IMR-90 (cell line): Measurements from ENCODE around the gene PPIA. TPM values are rescaled to one million over a fixed set of nuclear protein-coding genes. Genes with fewer than 3 reads are reported as not detected.
A peak's percentile ranks its signal among the peaks of the same experiment; 100 is the strongest.

Experiments used
- ATAC-seq: fragments of 200-7000 bp; cut with Tn5 transposase; 2 replicates; pipeline ENCODE4 v1.9.1; 2020; ENCODE audit warnings: low read depth, mild to moderate bottlenecking, moderate library complexity
- BruUV-seq: library from RNA; stranded (reverse); fragments of 400-500 nt; replicated peaks from 2 replicates; lab custom pipeline; 2021; lab: Mats Ljungman, UMichigan
- CTCF ChIA-PET: fragments of 300-600 bp; formaldehyde crosslinking; extraction: SDS; loops from one replicate; lab custom pipeline; 2021; ENCODE audit warnings: antibody characterized with exemption; lab: Yijun Ruan, JAX
- POLR2A ChIA-PET: fragments of 300-600 bp; sonication (Branson Sonifier 250); formaldehyde crosslinking; loops from one replicate; lab custom pipeline; 2022; ENCODE audit warnings: antibody characterized with exemption; ENCODE audit not compliant: unreplicated experiment; lab: Charles Lee
- DNase-seq: peaks from one replicate; pipeline ENCODE4 v3.0.0; 2013
- H2AFZ ChIP-seq: replicated peaks from 2 replicates; pipeline ENCODE3; 2013; ENCODE audit warnings: low read length, mild to moderate bottlenecking; ENCODE audit not compliant: poor library complexity
- H2AK5ac ChIP-seq: 2 replicates; pipeline ENCODE4 v1.6.1; 2013; ENCODE audit warnings: low read depth, low read length, inconsistent platforms
- H2AK9ac ChIP-seq: replicated peaks from 2 replicates; pipeline ENCODE3; 2013; ENCODE audit warnings: mild to moderate bottlenecking, low read depth, low read length, moderate library complexity; ENCODE audit not compliant: poor library complexity
- H2BK120ac ChIP-seq: 2 replicates; pipeline ENCODE4 v1.6.1; 2013; ENCODE audit warnings: low read depth, low read length, inconsistent platforms
- H2BK15ac ChIP-seq: 3 replicates; pipeline ENCODE4 v1.6.1; 2013; ENCODE audit warnings: low read depth, low read length, inconsistent platforms
- H2BK20ac ChIP-seq: 2 replicates; pipeline ENCODE4 v1.6.1; 2013; ENCODE audit warnings: low read depth, mild to moderate bottlenecking, inconsistent platforms, low read length, moderate library complexity
- H2BK5ac ChIP-seq: 2 replicates; pipeline ENCODE4 v1.6.1; 2013; ENCODE audit warnings: mild to moderate bottlenecking, low read depth, low read length, inconsistent platforms; ENCODE audit not compliant: poor library complexity, severe bottlenecking
- H3K14ac ChIP-seq: replicated peaks from 2 replicates; pipeline ENCODE4 v1.6.1; 2013; ENCODE audit warnings: low read depth, low read length, inconsistent platforms
- H3K18ac ChIP-seq: 2 replicates; pipeline ENCODE4 v1.6.1; 2013; ENCODE audit warnings: low read depth, low read length, control low read depth
- H3K23ac ChIP-seq: 2 replicates; pipeline ENCODE4 v1.6.1; 2013; ENCODE audit warnings: low read depth, low read length, inconsistent platforms
- H3K27ac ChIP-seq: 2 replicates; pipeline ENCODE4 v1.5.1; 2013; ENCODE audit warnings: mild to moderate bottlenecking, control low read depth, low read length; ENCODE audit not compliant: insufficient read depth
- H3K27me3 ChIP-seq: 2 replicates; pipeline ENCODE4 v1.6.1; 2013; ENCODE audit warnings: low read length; ENCODE audit not compliant: control insufficient read depth, insufficient read depth
- H3K36me3 ChIP-seq: 2 replicates; pipeline ENCODE4 v1.6.1; 2013; ENCODE audit warnings: low read length, mixed read lengths; ENCODE audit not compliant: control insufficient read depth, insufficient read depth
- H3K4ac ChIP-seq: 2 replicates; pipeline ENCODE4 v1.6.1; 2013; ENCODE audit warnings: low read depth, low read length, inconsistent platforms
- H3K4me1 ChIP-seq: 2 replicates; pipeline ENCODE4 v1.6.1; 2013; ENCODE audit warnings: low read length, mixed read lengths; ENCODE audit not compliant: control insufficient read depth, insufficient read depth
- H3K4me2 ChIP-seq: 2 replicates; pipeline ENCODE4 v1.6.1; 2013; ENCODE audit warnings: low read depth, mild to moderate bottlenecking, control low read depth, low read length, moderate library complexity
- H3K4me3 ChIP-seq: 2 replicates; pipeline ENCODE4 v1.5.1; 2013; ENCODE audit warnings: low read depth, mild to moderate bottlenecking, control low read depth, low read length, moderate library complexity; ENCODE audit not compliant: insufficient read depth
- H3K56ac ChIP-seq: 2 replicates; pipeline ENCODE4 v1.6.1; 2013; ENCODE audit warnings: low read length, inconsistent platforms; ENCODE audit not compliant: insufficient read depth; ENCODE audit errors: extremely low read depth
- H3K79me1 ChIP-seq, 2 experiments: 2 replicates each; pipeline ENCODE4 v1.6.1; 2013; ENCODE audit warnings: low read length in 2 of 2, inconsistent platforms in 1 of 2, low read depth in 1 of 2
- H3K9ac ChIP-seq: 2 replicates; pipeline ENCODE4 v1.6.1; 2013; ENCODE audit warnings: low read depth, low read length, control low read depth
- H3K9me1 ChIP-seq: 2 replicates; pipeline ENCODE4 v1.6.1; 2013; ENCODE audit warnings: low read length, inconsistent platforms; ENCODE audit not compliant: insufficient read depth
- H3K9me3 ChIP-seq: 2 replicates; pipeline ENCODE4 v1.6.1; 2013; ENCODE audit warnings: low read length; ENCODE audit not compliant: control insufficient read depth, insufficient read depth
- H4K20me1 ChIP-seq: 2 replicates; pipeline ENCODE4 v1.6.1; 2013; ENCODE audit warnings: low read length, inconsistent platforms; ENCODE audit not compliant: insufficient read depth
- H4K5ac ChIP-seq: 2 replicates; pipeline ENCODE4 v1.6.1; 2013; ENCODE audit warnings: mild to moderate bottlenecking, low read depth, low read length, control low read depth
- H4K8ac ChIP-seq, 2 experiments: 2 replicates each; pipeline ENCODE4 v1.6.1; 2013; ENCODE audit warnings: low read depth in 2 of 2, low read length in 2 of 2, control low read depth in 1 of 2, inconsistent platforms in 1 of 2
- H4K91ac ChIP-seq: 2 replicates; pipeline ENCODE4 v1.6.1; 2013; ENCODE audit warnings: low read depth, low read length, inconsistent platforms; ENCODE audit not compliant: insufficient read depth
- BHLHE40 ChIP-seq: fragments of 150-350 bp; IDR thresholded peaks from 2 replicates; pipeline ENCODE4 v1.6.1; 2016; ENCODE audit warnings: mild to moderate bottlenecking, low read depth, low read length
- CEBPB ChIP-seq: IDR thresholded peaks from 2 replicates; pipeline ENCODE4 v1.6.1; 2012; ENCODE audit warnings: low read depth, low read length, improper control_type of control experiment
- ELK1 ChIP-seq: fragments of 150-350 bp; IDR thresholded peaks from 2 replicates; pipeline ENCODE4 v1.6.1; 2016; ENCODE audit warnings: low read depth, mild to moderate bottlenecking, low read length, moderate library complexity, borderline replicate concordance
- WGBS, 2 experiments: methylation state at CpG; one replicate each; pipeline versions ENCODE4 v1.1.5 to v1.1.7; 2013; ENCODE audit warnings: missing lambda C conversion rate in 2 of 2; ENCODE audit not compliant: insufficient read length in 1 of 2; ENCODE audit errors: extremely low coverage in 2 of 2; 5-methylcytosine and 5-hydroxymethylcytosine counted together
- dilution Hi-C: fragments of 300-500 bp; cut with HindIII; formaldehyde crosslinking; loops from one replicate; pipeline ENCODE4 v1.14.3; 2018; ENCODE audit warnings: low sequenced_read_pairs; ENCODE audit not compliant: unreplicated experiment
- in situ Hi-C: fragments of 300-500 bp; cut with MboI; formaldehyde crosslinking; loops from 3 replicates; pipeline ENCODE4 v1.14.3; 2019; ENCODE audit warnings: low sequenced_read_pairs, inconsistent platforms, mixed read lengths
- intact Hi-C: fragments of 100-400 bp; cut with micrococcal nuclease; formaldehyde crosslinking; loops from 2 replicates; pipeline ENCODE4 v1.10.0; 2022
- polyA plus RNA-seq, 3 experiments: library from polyadenylated mRNA; depleted of rRNA; stranded (reverse); fragments of >200 nt; gene quantifications; 2 replicates each; pipeline ENCODE4 v1.2.3, GENCODE V29; 2012; ENCODE audit warnings: low replicate concordance in 1 of 3
- total RNA-seq: library from RNA; depleted of rRNA; stranded (reverse); fragments of >200 nt; gene quantifications from 2 replicates; pipeline ENCODE4 v1.2.3, GENCODE V29; 2012

PPIA gene
- total and polyA plus RNA-seq, 2 of the 4 experiments (the other 2 are of a cell fraction), result 3,396 to 4,883 TPM

DNA sequence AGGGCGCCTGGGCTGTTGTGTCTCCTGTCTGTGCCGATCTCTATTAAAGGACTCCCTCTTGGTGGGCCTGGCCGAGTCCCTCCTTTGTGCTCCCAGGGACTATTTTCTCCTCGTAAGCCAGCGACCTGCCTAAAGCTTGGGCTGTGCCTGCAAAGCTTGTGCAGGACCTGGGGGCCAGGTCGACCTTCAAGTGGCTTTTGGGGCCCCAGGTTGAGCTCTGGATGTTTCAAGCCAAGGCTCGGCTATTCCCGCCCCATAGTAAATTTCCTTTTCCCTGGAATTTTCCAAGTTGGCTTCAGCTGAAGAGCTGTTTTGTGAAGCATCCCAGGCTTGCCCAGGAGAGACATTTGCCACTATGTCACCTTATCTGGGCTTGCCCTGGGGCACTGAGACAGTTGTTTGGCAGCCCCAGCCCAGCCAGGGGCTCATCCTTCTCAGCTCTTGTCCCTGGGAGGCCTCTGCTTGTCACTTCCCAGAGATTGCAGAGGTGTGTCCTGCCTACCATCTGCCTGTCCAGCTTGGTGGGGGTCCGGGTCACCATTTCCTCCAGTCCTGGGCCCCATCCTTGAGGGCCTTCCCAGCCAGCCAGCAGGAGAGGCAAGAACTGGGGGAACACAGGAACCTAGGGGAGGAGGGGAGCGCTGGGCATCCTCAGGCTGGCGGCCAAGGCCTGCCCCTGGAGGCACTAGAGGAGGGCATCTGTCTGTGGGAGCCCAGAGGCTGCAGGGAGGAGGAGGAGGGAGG is 27.7 kb upstream of the PPIA start:
- dilution Hi-C loops, result no loop called here

More for the DNA sequence above, 27.7 kb upstream of the PPIA start:
- no peak for TF ChIP-seq BHLHE40
- TF ChIP-seq CEBPB, result no peak
- TF ChIP-seq ELK1, result no peak
- H2BK120ac ChIP-seq, result peak overlapping the region; percentile 64
- H2BK15ac ChIP-seq, result no peak overlapping the region
- H3K9me1 ChIP-seq, result peaks cover 23% of the 10 kb centered on the region
- 52% methylated on average over 7 of the region's 11 CpGs; no CpG with 5 or more reads in 1 of the 2 experiments for WGBS, 2 experiments
- H3K27ac ChIP-seq, result peak overlapping the region; percentile 83; the same call in 1 of the 2 replicates
- peak overlapping the region; percentile 37 for H4K5ac ChIP-seq
- H4K8ac ChIP-seq, result peak overlapping the region in 1 of 2 experiments; percentile 63; a peak in 2 of 4 replicates
- peak overlapping the region; percentile 73 for H2BK5ac ChIP-seq
- peak overlapping the region; percentile 44; the same call in 1 of the 2 replicates for H3K18ac ChIP-seq
- H3K9ac ChIP-seq, result peak overlapping the region; percentile 13; the same call in 1 of the 2 replicates
- no peaks in the 10 kb centered on the region for H3K27me3 ChIP-seq
- peak overlapping the region; percentile 81 for H3K4ac ChIP-seq
- no peak overlapping the region for H3K4me3 ChIP-seq
- no TSS peak for BruUV-seq
- H3K23ac ChIP-seq, result peak overlapping the region; percentile 50; the same call in 1 of the 2 replicates
- H2AFZ ChIP-seq, result peak overlapping the region; percentile 25
- H2AK5ac ChIP-seq, result peak overlapping the region; percentile 84
- peaks cover 0 to 9% of the 10 kb centered on the region in 2 experiments; a peak in 2 of 4 replicates for H3K79me1 ChIP-seq
- peak overlapping the region; percentile 48; the same call in 1 of the 2 replicates for H3K4me2 ChIP-seq
- peaks cover 6% of the 10 kb centered on the region for H4K20me1 ChIP-seq
- ChIA-PET POLR2A (no interaction called here), CTCF (interaction anchor here (0.9 to 1.1 kb wide), 2 partner anchors 18 to 23 kb away, joined by 3 to 4 read pairs; no protein-coding TSS in a partner anchor)
- in situ Hi-C loops, result no loop called here
- peak overlapping the region; percentile 56 for H4K91ac ChIP-seq
- ATAC-seq (no peak), DNase-seq (no peak)
- peaks cover 39% of the 10 kb centered on the region for H3K36me3 ChIP-seq
- peak overlapping the region; percentile 48 for H3K14ac ChIP-seq
- intact Hi-C loops, result loop anchor here (2.0 kb wide), 1 partner anchor 28 kb away; the partner anchor contains the start of gene PPIA
- peaks cover 33% of the 10 kb centered on the region for H3K4me1 ChIP-seq
- H3K9me3 ChIP-seq, result no peaks in the 10 kb centered on the region
- H3K56ac ChIP-seq, result no peak overlapping the region
- H2AK9ac ChIP-seq, result peak overlapping the region; percentile 73
- peak overlapping the region; percentile 17; the same call in 1 of the 2 replicates for H2BK20ac ChIP-seq
